Upper lobe of left lung (tissue), 4 donors: ENCODE data around the gene RBMX2.

Experiments
- POLR2A ChIP-seq, 4 donors: fragments of 450-650 bp; IDR thresholded peaks; one replicate each; pipeline ENCODE4 v1.5.1; 2016 to 2017; ENCODE audit warnings: antibody characterized with exemption in 4 of 4, mild to moderate bottlenecking in 2 of 4
- POLR2AphosphoS5 ChIP-seq, 2 donors: sonication (generic); formaldehyde crosslinking; IDR thresholded peaks; one replicate each; pipeline ENCODE4 v1.5.1; 2017; ENCODE audit warnings: antibody characterized with exemption in 2 of 2
- TF ChIP-seq, protein P1 (sequence below), 6 experiments: fragments of 450-650 bp in 4 of 6; fragments of 200-600 bp in 2 of 6; sonication (generic) in 2 of 6; IDR thresholded peaks; one replicate each; pipeline ENCODE4 v1.5.1; 2016 to 2019; ENCODE audit warnings: antibody characterized with exemption in 6 of 6

DNA sequence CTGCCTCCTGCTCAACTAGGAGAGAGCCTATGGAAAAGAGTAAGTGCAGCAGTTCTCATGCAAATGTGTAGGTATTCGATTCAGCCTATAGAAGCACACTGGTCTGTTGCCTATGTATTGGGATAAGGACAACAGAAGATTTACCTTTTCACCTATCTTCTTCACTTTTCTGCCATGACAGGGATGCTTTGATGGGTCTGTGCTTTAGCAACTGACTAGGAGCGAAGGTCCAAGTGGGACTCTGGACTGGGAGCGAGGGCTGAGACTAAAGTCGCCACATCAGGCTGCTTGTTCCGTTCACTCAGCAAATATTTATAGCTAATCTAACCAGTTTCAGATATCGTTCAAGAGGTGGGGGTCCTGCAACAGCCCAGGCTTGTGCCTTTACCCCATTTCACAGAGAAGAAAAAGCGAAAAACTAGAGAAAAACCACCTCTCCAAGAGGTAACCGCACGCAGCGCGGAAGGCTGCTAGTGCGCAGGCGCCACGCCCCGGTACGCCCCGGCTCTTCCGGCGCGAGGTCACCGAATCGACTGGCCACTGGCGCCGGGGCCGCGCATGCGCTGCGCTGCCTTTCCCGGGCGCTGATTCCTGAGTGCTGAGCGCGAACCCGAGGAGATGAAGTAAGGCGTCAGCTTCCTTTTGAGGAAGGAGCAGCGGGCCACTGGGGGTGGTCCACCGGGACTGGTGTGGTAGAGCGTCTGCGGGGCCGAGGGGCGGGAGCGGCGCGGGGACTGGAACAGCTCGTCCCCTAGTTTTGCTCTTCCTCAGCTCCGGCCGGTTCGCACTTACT is at the start of gene RBMX2:
- TF ChIP-seq, protein P1, sequence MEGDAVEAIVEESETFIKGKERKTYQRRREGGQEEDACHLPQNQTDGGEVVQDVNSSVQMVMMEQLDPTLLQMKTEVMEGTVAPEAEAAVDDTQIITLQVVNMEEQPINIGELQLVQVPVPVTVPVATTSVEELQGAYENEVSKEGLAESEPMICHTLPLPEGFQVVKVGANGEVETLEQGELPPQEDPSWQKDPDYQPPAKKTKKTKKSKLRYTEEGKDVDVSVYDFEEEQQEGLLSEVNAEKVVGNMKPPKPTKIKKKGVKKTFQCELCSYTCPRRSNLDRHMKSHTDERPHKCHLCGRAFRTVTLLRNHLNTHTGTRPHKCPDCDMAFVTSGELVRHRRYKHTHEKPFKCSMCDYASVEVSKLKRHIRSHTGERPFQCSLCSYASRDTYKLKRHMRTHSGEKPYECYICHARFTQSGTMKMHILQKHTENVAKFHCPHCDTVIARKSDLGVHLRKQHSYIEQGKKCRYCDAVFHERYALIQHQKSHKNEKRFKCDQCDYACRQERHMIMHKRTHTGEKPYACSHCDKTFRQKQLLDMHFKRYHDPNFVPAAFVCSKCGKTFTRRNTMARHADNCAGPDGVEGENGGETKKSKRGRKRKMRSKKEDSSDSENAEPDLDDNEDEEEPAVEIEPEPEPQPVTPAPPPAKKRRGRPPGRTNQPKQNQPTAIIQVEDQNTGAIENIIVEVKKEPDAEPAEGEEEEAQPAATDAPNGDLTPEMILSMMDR (IDR thresholded peaks at IDR 0.05) = no peak
- TF ChIP-seq POLR2AphosphoS5 (IDR thresholded peaks at IDR 0.05) (peak; percentile 41 to 63), POLR2A (IDR thresholded peaks at IDR 0.05) (peak in 2 of 4 donors; percentile 69 to 73)
